ENCODE results near the gene GSTCD. TPM values are rescaled to one million over a fixed set of nuclear protein-coding genes. Genes with fewer than 3 reads are reported as not detected.

The GSTCD gene
- total RNA-seq, 1 donor from 2014 or later, result 17.1 TPM

- TF ChIP-seq, protein P1, sequence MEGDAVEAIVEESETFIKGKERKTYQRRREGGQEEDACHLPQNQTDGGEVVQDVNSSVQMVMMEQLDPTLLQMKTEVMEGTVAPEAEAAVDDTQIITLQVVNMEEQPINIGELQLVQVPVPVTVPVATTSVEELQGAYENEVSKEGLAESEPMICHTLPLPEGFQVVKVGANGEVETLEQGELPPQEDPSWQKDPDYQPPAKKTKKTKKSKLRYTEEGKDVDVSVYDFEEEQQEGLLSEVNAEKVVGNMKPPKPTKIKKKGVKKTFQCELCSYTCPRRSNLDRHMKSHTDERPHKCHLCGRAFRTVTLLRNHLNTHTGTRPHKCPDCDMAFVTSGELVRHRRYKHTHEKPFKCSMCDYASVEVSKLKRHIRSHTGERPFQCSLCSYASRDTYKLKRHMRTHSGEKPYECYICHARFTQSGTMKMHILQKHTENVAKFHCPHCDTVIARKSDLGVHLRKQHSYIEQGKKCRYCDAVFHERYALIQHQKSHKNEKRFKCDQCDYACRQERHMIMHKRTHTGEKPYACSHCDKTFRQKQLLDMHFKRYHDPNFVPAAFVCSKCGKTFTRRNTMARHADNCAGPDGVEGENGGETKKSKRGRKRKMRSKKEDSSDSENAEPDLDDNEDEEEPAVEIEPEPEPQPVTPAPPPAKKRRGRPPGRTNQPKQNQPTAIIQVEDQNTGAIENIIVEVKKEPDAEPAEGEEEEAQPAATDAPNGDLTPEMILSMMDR (IDR thresholded peaks at IDR 0.05; ENCODE audit: insufficient read depth, low read length, severe bottlenecking), result no peak
- Histone ChIP-seq H3K27me3 (ENCODE audit: control insufficient read depth, insufficient read depth, low read length) (no peaks in the 10 kb centered on the region), H3K36me3 (ENCODE audit: control insufficient read depth, insufficient read depth, low read length) (no peaks in the 10 kb centered on the region), H3K4me3 (ENCODE audit: low read depth, low read length) (peak within 1 kb of the TSS; percentile 41)
- FAIRE-seq, result no peak
- DNase-seq (ENCODE audit: low read depth), result peak; percentile 34
These were observed 186.3 kb downstream of the GSTCD start, which contains the start of gene NPNT for GRCh38 chr4:105894660-105895582. NPNT (plus strand) TSS chr4:105895471; CDS start chr4:105895653, 182 bp downstream.

- Histone ChIP-seq H3K36me3 (ENCODE audit: control insufficient read depth, insufficient read depth, low read length) (no peaks in the 10 kb centered on the region), H3K27me3 (ENCODE audit: control insufficient read depth, insufficient read depth, low read length) (no peaks in the 10 kb centered on the region), H3K4me3 (ENCODE audit: low read depth, low read length) (peak overlapping the region; percentile 41)
- FAIRE-seq (no peak), DNase-seq (ENCODE audit: low read depth) (peak; percentile 49)
- TF ChIP-seq, protein P1 (IDR thresholded peaks at IDR 0.05; ENCODE audit: insufficient read depth, low read length, severe bottlenecking), result peak; percentile 29
These were observed 187.2 kb downstream of the GSTCD start for GRCh38 chr4:105895583-105896460.

GRCh38 chr4:105896461-105896942 is 187.9 kb downstream of the GSTCD start:
- Histone ChIP-seq H3K36me3 (ENCODE audit: control insufficient read depth, insufficient read depth, low read length) (no peaks in the 10 kb centered on the region), H3K4me3 (ENCODE audit: low read depth, low read length) (peak overlapping the region; percentile 41), H3K27me3 (ENCODE audit: control insufficient read depth, insufficient read depth, low read length) (no peaks in the 10 kb centered on the region)
- no peak for FAIRE-seq
- TF ChIP-seq, protein P1 (IDR thresholded peaks at IDR 0.05; ENCODE audit: insufficient read depth, low read length, severe bottlenecking), result no peak
- no peak for DNase-seq (ENCODE audit: low read depth)

Other genes with a start within 250 kb of the GSTCD start
- gene PPA2, start 234.7 kb upstream of the GSTCD start, total RNA-seq, result 91.1 and 97.3 TPM in 2 replicates
- 0.26 TPM in 1 of 2 replicates, not detected in the other for gene ARHGEF38, start 156.2 kb upstream of the GSTCD start, total RNA-seq
- 24.7 and 30.0 TPM in 2 replicates for gene INTS12, start 95 bp upstream of the GSTCD start, total RNA-seq
- 1.1 and 5.0 TPM in 2 replicates for gene NPNT, start 186.7 kb downstream of the GSTCD start, total RNA-seq

Measured in bronchial epithelial cell (primary cell).